Measurements from ENCODE around the gene AHSG.
"Not testable (repeated sequence)": the region's sequence is repeated elsewhere in the genome, so short reads cannot be mapped to it uniquely, and the experiment has no call there.

Gene AHSG, protein sequence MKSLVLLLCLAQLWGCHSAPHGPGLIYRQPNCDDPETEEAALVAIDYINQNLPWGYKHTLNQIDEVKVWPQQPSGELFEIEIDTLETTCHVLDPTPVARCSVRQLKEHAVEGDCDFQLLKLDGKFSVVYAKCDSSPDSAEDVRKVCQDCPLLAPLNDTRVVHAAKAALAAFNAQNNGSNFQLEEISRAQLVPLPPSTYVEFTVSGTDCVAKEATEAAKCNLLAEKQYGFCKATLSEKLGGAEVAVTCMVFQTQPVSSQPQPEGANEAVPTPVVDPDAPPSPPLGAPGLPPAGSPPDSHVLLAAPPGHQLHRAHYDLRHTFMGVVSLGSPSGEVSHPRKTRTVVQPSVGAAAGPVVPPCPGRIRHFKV

DNA sequence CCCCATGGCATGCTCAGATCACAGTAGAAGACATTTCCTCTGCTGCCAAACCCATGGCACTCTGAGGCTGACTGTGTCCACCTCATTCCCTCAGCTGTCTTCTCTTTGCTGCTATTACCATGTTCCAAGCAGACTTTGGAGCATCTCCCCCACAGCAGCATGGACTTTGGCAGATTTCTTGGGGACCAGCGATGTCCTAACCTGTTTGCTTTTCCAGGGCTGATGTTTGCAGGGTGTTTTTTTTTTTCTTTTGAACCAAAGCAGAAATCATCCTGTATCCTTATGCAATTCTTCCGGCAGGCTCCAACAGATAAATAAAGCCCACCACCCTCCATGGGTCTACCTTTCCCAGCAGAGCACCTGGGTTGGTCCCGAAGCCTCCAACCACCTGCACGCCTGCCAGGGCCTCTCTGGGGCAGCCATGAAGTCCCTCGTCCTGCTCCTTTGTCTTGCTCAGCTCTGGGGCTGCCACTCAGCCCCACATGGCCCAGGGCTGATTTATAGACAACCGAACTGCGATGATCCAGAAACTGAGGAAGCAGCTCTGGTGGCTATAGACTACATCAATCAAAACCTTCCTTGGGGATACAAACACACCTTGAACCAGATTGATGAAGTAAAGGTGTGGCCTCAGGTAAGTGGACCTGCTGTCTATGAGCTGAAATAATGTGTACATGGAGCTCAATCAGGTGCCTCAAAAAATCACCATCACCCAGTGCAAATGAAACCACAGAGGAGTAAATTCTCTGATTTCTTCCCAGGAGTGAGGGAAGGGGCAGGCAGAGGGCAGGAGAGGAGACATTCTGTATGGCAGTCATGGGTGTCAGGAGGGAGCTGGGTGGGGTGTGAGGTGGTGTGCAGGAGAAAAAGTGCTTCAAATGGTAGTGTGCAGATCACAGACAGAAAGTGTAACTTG, at the start of gene AHSG:
Gene AHSG, plus strand, starts transcription at position 340 of the 916 bp plus-strand sequence. Its CDS starts 82 bp downstream, at position 422.
- no peak for DNase-seq

DNA sequence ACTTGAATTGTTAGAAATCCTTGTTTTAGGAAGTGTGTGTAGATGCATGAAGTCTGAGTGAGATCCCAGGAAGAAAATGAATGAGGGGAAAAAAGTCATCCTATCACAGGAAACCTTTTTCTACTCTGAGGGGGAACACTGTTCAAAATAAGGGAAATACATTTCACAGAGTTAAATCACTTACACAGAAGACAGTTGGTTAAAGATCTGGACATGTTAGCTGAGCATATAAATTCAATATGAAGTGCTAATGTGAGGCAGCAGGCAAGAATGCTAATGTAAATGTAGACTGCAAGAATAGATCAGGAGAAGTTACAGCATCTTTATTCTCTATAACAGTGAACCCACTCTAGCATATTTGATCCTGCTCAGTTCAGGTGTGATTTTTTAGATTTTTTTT, 48.3 kb upstream of the AHSG start:
- DNase-seq = no peak

DNA sequence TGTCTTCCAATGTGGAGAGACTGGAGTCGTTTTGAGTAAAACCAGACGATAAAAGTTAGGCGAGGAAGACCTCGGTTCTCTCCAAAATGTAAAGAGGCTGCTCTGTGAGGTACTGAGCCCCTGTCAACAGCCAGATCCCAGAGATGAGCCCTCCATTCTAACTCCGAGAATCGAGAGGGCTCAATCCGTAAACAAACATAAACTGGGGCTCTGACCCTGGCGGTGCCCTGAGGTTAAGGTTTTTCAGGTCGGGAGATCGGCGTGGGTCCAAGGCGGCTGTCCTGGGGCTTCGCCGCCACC, 46.1 kb upstream of the AHSG start:
- DNase-seq = no peak

DNA sequence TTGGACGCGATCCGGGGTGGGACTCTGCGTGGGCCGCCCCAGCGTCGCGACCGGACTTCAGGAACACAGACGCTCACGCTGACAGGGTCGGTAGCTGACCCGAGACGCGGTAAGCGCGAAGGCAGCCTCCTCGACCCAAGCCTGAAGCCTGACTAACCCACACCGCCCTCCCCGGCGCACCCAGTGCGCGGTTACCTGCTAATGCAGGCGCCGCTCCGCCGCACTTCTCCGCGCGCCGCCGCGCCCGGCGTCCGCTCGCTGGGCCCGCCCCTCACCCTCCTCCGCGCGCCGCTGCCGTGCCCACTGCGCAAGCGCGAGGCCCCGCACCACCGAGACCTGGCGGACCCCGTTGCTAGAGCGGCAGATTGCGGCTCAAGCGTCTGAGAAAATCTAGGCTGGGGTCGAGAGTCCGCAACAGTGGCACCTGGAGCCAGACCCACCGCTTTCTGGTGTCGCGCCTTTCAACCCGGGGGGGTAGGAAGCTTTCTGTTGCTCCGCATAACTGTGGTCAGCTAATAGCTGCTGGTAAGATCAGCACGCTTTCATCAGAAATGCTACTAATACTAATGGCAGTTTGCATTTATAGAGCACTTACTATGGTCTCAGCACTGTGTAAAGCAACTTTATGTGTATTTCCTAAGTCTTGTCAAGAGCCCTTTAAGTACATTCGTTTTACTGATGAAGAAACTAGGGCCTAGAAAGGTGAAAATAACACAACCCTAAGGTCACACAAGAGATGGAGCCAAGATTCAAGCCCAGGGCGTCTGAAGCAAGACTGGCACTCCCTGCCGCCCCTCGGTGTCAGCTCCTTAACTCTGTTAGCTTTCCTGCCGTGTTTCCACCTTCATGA, 45.6 kb upstream of the AHSG start, which contains the start of gene TBCCD1:
Gene TBCCD1, minus strand, starts transcription at position 268 of the 850 bp plus-strand sequence. CDS start 3,010 bp downstream, outside the sequence.
- DNase-seq = peak; percentile 93 to 97

DNA sequence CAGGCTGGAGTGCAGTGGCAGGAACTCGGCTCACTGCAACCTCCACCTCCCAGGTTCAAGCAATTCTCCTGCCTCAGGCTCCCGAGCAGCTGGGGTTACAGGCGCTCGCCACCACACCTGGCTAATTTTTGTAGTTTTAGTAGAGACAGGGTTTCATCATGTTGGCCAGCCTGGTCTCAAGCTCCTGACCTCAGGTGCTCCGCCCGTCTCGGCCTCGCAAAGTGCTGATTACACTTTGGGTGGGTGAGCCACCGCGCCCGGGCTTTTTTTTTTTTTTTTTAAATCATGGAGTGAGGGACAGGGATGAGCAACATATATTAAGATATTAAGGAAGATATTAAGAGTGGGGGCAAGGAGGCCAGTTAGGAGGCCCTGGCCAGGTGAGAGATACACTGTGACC, 43.5 kb upstream of the AHSG start:
- DNase-seq = not testable (repeated sequence)

DNA sequence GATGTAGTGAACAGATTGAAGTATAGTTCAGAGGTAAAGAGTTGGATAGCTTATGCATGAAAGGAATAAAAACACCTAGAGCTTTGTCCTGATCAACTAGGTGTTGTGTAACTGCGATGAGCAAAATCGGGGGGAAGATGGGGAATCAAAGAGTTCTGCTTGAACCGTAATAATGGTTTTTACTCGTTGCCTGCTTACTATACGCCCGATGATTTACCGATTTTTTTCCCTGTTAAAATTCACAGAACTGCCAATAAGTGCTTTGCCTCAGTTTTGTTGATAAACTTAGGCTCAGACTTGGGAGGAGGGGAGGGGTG, 43.1 kb upstream of the AHSG start:
- no peak for DNase-seq

DNA sequence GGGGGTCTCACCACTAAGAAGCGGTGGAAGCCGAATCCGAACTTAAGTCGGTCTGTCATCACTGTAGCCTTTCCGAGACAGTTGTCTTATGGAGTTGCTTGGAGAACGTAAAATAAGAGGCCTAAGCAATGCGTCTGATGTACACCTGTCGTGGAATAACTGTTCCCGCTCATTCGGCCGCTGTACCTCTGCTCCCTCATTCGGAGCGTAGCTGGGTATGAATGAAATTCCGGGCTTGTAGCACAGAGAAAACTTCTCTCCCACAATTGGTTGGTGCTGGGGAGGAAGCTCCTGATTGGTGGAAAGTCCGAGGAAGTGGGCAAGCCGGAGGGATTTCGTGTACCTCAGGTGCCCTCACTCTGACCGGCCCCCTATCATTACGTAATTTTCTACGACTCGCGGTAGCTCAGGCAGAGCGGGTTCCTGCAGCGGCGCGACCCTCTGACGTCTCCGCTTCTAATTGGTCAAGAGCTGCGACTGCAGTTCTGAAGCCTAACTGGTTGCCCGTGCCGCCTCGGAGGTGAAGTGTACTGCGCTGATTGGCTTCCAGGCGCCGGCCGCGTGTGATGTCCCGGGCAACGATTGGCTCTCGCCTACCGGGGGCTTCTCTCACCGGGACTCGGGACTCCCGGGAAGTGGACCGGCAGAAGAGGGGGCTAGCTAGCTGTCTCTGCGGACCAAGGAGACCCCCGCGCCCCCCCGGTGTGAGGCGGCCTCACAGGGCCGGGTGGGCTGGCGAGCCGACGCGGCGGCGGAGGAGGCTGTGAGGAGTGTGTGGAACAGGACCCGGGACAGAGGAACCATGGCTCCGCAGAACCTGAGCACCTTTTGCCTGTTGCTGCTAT, 42.5 kb upstream of the AHSG start, which contains the start of gene DNAJB11:
Gene DNAJB11, plus strand, starts transcription at position 625 of the 845 bp plus-strand sequence. Its CDS starts 178 bp downstream, at position 803.
- peak; percentile 99 for DNase-seq

DNA sequence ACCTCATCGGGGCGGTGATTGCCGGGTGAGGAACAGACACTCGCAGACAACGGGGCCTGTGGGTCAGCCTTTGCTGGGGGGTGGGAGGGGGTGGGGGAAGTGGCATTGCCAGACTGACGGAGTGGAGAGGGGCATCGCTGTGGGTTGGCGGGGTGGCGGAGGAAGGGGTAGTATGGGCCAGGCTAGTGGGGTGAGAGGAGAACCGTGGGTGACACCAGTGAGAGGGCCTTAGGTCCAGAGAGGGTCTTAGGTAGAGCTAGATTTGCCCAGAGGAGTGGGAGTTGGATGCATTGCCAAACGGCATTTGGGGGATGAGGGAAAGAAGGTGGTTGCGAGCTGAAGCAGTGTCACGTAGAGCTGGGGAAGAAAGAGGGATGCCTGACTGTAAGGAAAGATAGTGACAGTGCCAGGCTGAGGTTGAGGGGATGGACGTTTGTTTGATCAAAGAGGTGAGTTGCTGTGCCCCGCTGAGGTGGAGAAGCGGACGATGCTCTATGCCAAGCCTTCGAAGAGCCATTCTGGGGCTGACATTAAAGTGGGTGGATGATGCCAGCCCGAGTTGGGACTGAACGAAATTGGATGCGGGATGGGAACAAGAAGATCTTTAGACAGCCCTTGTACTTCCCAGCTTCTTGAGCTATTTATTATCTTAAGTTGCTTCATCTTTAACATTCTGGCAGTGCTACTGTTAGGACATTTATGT, 41.8 kb upstream of the AHSG start:
- peak in 1 of 2 donors; percentile 16 for DNase-seq

DNA sequence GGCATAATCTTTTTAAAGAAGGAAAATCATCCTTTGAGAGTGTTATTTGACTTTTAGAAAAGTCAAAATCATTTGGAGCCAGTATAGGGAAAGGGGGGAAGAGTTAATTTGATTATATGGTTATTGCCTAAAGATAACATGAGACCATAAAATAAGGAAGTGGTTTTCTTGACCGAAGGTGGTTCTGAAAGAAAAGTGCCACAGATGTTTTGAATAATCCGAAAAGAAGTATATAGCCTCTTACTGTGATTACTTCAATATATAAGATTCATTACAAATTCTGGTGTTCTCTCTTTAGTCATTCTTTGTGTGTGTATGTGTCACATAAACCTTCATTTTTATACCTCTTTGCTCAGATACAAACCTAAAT, 41.2 kb upstream of the AHSG start:
- DNase-seq = no peak

DNA sequence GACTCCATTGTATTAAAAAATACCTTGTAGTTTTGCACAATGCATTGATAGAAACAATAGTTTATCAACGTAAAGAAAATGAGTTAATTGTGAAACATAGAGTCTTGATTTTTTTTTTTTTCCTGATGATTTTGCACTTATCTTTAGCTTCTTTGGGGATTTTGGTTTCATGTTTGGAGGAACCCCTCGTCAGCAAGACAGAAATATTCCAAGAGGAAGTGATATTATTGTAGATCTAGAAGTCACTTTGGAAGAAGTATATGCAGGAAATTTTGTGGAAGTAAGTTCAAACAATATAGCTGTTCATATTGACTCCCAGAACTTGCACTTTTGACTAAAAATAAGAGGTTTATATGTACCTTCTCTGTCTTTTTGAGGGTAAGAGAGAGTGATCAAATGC, 35.3 kb upstream of the AHSG start:
- DNase-seq = no peak

DNA sequence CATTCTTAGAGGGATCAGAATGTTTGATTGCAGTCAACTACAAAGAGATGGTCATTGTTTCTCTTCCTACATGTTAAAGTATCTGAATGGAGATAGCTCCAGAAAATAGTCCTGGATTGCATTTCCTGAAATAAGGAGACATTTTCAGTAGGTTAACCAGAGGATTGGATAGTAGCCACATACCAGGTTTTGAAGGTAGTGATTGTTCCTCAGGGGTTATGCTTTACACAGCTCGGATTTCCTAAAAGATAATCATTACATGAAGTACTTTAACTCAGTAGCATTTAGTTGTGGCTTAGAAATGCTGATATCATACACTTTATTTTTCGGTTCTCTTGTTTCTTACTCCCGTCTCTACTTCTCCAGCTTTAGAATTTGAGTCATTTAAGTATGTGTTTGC, 32.1 kb upstream of the AHSG start:
- no peak for DNase-seq

DNA sequence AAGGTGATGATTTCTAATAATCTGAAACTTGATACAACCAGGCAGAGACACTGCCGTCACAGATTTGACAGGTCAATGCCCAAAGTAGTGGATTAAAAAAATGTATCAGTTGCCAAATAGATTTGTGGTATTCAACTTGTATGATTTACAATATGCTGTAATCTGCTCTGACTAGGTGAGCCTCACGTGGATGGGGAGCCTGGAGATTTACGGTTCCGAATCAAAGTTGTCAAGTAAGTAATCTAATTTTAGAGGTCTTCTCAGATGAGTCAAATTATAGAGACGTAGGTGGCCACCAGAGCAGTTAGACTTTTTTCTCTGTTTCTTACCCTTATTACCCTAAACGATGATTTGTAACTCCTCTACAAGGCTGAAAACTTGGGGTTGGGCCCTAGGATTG, 30.3 kb upstream of the AHSG start:
- no peak for DNase-seq

DNA sequence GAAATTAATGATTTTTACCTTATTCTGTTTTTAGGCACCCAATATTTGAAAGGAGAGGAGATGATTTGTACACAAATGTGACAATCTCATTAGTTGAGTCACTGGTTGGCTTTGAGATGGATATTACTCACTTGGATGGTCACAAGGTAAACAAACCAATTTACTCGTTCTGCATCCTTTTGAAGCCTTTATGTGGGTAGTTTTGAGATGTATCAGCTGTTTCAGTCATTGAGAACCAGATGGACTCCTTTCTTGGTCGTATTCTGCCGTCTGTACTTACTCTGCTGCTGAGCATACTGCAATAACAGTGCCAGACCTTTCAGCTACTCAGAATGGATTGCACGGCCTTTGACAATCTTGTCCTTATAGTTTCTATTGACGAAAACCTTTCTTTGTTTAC, 29.0 kb upstream of the AHSG start:
- no peak for DNase-seq

DNA sequence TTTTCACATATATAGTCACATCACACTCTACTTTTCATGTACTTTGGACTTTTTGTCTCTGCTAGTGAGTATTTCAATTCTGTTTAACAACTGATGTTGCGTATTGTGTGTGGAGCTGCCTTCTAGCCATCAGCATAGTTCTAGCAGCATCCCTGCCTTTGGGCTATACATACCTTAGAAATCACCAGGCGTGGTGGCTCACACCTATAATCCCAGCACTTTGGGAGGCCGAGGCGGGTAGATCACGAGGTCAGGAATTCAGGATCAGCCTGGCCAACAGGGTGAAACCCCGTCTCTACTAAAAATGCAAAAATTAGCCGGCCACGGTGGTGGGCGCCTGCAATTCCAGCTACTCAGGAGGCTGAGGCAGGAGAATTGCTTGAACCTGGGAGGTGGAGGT, 26.6 kb upstream of the AHSG start:
- not testable (repeated sequence) for DNase-seq

DNA sequence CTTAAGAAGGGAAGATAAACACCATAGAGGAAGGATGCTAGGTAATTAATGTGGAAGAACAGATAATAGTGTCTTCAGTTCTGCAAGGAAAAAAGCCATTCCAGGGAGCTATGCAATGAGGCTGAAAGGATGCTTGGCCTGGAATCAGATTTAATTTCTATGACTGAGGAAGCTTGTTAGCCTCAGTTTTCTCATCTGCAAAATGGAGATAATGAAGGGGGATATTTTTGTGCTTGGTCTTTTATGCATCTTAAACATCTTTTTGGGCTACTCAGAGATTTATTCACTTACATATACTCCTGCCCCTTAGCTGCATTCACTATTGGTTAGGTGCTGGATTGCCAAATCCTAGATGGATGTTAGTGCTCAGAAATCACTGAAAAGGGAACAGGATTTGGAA, 25.7 kb upstream of the AHSG start:
- no peak for DNase-seq

DNA sequence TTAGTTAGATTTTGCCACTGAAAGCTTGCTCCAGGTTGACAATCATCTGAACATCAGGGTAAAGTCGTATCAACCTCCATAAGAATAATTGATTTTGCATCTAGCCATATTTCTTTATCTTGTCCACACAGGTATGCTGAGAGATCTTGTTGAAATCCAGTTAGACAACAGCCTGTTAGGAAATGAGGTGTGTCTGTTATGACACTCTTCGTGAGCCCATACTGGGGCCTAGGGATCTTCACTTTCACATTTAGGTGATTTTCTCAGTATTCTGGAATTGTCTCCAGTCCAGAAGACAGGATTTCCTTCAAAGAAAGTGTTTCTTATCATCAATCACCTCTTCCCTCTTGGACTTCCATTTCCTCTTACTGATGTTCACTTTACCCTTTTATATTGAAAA, 24.2 kb upstream of the AHSG start:
- no peak for DNase-seq

DNA sequence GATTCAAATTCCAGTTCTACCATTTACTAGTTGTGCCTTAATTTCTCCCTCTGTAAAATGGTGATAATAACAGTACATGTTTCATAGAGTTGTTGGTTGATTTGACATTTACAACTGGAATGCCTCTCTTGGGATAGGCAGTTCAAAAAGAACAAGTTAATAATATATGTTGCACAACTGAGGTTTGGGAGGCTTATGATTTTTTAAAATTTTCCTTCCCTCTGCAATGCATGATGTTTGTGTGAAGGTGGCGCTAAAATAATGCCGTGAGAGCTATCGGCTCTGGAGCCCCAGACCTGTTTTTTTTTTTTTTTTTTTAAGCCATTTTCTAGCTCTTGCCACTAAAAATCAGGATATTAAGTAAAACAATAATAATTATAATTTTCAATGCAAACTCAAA, 23.7 kb upstream of the AHSG start:
- DNase-seq = no peak

DNA sequence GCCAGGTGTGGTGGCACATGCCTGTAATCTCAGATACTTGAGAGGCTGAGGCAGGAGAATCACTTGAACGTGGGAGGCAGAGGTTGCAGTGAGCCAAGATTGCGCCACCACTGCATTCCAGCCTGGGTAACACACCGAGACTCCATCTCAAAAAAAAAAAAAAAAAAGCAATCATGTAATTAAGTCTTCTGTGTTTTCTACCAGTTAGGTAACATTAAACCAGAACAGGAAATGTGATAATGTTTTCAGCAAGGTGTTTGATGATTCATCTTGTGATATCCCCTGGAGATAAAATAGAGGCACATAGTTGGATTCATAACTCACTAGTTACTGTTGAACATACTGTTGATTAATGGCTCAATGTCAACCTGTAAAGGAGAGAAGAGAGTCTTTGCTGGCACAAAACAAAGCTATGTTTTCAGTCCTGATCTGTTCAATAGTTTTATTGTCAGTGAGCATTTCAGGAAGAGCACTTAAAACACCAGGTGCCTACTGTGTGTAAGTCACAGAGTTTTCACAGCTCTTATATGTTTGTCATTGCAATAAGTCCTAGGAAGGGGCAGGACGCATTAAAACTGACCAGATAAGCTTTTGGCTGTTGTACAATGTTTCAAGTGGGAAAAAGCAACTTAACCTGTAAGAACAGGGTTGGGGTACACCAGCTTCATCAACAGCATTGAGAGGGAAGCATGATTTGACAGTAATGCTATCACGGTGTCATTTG, 22.8 kb upstream of the AHSG start:
- peak in 1 of 2 donors; percentile 24 for DNase-seq

DNA sequence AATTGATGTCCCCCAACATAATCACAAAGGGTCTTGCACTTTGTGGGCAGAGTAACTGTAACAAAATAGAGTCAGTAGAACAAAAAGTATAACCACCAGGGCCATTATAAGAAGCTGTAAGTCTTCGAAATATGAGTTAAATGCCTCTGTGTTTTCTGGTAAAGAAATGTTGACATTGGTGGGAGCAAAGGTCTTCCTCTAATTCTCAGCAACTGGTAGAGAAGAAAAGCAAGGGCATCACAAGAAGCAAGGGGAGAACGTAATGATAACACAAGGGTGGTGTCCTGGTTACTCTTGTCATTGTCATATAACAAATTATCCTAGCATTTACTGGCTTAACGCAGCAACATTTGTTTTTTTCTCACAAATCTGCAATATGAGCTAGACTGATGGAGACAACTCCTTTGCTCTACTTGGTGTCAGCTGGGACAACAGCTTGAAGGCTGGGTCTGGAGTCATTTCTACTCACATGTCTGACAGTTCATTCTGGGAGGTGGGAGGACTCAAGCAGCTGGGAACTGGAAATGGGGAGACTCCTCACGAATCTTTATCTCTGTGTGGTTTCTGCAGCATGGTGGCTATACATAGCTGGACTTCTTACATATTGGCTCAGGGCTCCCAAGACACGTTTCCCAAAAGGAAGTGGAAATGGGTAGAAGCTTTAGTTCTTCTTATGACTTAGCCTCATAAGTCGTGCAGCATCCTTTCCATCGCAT, 22.1 kb upstream of the AHSG start:
- DNase-seq = no peak

DNA sequence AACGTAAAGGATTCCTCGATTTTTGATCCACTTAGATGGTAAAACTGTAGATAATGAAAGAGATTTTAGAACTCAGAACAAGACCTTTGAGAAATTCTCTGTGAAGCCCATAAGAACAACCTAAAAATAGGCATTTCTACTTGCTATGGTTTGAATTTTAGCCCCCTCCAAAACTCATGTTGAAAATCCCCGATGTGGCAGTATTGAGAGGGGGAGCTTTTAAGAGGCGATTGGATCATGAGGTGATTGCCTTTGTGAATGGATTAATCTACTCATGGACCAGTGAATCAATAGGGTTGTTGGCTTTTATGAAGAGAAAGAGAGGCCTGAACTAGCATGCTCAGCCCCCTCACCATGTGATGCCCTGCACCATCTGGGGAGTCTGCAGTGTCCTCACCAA, 20.2 kb upstream of the AHSG start:
- no peak for DNase-seq

Measured in CD4-positive, alpha-beta T cell treated with Interleukin-1 beta for 1 hour (primary cell).